Frontal cortex (tissue), 4 donors: ENCODE results near the gene ARHGEF19. TPM values are rescaled to one million over a fixed set of nuclear protein-coding genes. Genes with fewer than 3 reads are reported as not detected.
"Not testable (repeated sequence)": the region's sequence is repeated elsewhere in the genome, so short reads cannot be mapped to it uniquely, and the experiment has no call there.

Experiments used
- DNase-seq, 2 donors: peaks; one replicate each; pipeline ENCODE4 v3.0.0; 2012; ENCODE audit warnings: low spot score in 2 of 2
- FAIRE-seq: peaks from 2 replicates; lab custom pipeline; 2012; peaks lifted over from hg19 to GRCh38; lab: Jason Lieb, UNC
- total RNA-seq: library from RNA; depleted of rRNA; stranded (reverse); fragments of >200 nt; gene quantifications from one replicate; pipeline ENCODE4 v1.2.3, GENCODE V29; 2014
- donor health status: control.
- donor health status: control.
- donor health status: control.

Gene ARHGEF19
- total RNA-seq, 1 donor from 2014 or later = 1.2 TPM

DNA sequence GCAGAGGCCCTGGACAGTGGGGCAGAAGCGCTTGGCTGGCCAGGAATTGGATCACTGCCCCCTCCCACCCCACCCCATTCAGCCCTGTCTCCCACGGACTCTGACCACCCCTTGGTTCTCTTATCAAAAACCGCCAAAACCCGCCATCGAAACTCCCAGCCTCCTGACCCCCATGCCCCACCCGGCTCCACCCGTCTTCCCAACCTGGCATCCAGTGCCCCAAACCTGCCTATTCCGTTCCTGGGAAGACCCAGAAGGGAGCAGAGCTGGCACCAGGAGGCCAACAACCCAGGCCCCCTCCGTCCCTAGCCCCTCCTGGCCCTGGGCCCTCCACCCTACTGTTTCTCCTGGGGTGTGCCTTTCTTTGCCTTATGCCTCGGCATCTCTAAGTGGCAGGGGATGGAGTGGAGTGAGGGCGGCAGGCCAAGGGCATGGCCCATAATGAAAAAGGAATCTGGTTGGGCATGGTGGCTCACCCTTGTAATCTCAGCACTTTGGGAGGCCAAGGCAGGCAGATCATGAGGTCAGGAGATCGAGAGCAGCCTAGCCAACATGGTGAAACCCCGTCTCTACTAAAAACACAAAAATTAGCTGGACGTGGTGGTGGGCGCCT, 40.1 kb downstream of the ARHGEF19 start:
- DNase-seq (no peak), FAIRE-seq (no peak)

DNA sequence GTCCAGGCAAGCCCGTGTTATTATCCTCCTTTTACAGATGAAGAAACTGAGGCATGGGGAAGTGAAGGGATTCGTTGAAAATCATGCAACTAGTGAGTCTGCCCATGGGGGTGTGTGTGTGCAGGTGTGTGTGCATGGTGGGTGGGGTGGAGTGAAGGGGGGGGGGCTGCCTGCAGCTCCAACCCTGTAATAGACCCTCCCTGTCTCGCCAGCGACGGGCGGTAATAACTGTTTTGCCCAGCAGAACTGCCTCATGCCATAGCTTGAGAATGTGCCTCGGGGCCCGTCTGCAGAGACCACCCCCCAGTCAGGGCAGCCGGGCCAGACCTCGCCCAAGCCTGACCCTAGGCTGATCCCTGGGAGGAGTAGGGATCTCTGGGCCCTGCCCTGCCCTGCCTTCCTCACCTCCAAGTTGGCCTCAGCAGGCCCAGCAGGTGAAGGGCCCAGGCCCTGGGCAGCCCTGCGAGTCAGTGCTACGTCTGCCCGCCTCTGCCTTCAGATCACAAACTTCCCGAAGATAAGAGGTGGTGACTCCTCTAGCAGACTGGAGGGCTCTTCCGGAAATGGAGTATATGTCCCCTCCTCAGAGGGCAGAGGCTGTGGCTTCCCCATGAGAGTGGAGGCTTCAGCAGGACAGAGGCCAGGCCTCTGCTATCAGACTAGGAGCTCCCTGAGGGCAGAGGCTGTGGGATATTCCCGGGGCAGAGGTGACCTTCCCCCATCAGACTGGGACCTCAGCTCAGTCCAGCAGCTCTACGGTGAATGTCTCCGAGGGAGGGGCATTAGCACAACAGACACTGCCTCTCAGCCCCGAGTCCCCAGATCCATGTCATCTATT, 40.9 kb downstream of the ARHGEF19 start:
- no peak for DNase-seq
- FAIRE-seq = no peak

GRCh38 chr1:16170283-16170673, 42.2 kb downstream of the ARHGEF19 start:
- FAIRE-seq = no peak
- DNase-seq = no peak

- FAIRE-seq (no peak), DNase-seq (no peak)
Observed at GRCh38 chr1:16168622-16169360, 43.7 kb downstream of the ARHGEF19 start.

GRCh38 chr1:16168144-16168495, 44.3 kb downstream of the ARHGEF19 start:
- not testable (repeated sequence) for DNase-seq, FAIRE-seq

DNA sequence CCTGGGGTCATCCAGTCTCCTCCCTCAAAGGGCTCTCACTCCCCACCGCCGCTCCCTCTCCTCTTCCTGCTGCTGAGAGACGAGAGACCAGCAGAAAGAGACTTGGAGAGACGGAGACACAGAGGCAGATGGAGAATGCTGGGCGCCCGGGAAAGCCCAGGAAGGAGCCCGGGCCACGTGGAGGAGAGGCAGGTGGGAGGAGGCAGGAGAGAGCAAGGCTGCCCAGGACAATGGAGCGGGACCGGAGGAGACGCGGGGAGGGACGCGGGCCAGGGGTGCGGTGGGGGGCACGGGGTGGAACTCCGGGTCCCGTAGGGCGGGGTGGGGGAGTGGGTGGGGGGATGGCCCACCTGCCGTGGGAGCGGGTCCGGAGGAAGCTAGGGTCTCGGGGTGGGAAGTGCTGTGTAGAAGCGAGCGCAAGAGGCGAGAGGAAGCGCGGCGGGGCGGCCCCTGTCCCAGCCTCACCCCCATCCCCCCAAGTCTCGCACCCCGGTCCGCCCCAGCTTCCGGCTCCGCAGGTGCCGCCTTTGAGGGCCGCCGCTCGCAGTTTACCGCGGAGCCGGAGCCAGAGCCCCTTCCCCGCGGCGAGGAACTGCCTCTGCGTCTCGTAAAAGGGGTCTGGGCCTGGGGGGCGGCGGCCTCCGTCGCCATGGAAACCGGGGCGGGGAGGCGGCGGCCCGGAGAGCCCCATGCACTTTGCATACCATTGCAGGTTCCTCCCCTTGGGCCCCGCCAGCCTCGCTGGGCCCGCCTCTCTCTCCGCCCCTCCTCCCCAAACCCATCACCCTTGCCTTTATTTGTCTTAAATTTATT, 44.9 kb downstream of the ARHGEF19 start:
- FAIRE-seq (no peak), DNase-seq (no peak)

DNA sequence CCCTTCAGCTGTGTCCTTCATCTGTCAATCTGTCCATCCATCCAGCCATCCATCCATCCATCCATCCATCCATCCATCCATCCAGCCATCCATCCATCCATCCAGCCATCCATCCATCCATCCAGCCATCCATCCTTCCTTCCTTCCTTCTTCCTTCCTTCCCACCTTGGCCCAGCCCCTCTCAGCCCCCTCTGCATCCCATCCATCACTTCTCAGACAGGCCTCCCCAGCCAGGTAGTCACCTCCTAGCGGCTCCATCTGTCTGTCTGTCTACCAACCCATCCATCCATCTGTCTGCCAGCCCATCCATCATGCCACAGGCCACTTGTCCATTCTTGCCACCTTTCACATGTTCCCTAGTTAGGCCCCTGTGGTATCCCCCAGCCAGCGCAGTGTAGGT, 46.3 kb downstream of the ARHGEF19 start:
- FAIRE-seq = no peak
- DNase-seq = no peak

- FAIRE-seq (no peak), DNase-seq (no peak)
Observed at GRCh38 chr1:16165548-16165947, 46.9 kb downstream of the ARHGEF19 start.

- FAIRE-seq (no peak), DNase-seq (no peak)
Observed at GRCh38 chr1:16165073-16165364, 47.4 kb downstream of the ARHGEF19 start.

DNA sequence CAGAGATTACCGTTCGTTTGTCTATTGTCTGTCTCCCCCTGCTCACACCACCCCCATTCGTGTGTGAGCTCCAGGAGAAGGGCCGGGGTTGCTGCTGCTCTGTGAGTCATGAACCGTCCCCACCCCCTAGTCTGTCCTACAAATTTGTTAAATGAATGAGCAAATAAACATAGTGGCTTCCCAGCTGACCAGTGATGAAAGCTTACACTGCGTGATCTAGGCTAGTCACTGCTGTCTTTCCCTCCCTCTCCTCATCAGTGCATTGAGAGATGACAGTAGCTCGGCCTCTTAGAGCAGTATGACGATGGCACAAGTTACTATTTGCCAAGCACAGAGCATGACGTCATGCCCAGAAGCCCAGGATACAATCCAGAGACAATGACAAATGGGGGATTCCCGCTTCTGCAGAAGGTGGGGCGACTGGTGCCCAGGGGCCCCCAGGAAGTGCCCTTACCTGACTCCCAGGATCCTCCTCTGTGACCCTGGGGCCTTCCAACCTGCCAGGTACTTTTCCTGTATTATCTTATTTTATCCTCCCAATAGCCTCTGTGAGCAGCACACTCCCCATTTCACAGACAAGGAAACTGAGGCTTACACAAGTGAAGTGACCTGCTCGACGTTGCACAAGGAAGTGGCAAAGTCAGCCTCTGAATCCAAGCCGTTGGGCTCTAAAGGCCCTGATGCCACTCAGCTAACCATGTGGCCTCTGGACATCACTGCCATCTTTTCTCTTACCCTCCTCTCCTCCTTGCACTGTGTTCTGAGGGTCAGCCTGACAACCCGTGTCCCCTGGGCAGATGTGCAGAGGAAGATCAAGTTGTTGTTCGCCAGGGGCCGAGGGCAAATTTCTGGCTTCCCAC, 48.0 kb downstream of the ARHGEF19 start:
- DNase-seq = no peak
- no peak for FAIRE-seq

GRCh38 chr1:16163608-16164212, 48.7 kb downstream of the ARHGEF19 start:
- DNase-seq, FAIRE-seq: not testable (repeated sequence)

- FAIRE-seq = no peak
- no peak for DNase-seq
Observed at GRCh38 chr1:16162163-16162822, 50.2 kb downstream of the ARHGEF19 start.

- DNase-seq = no peak
- no peak for FAIRE-seq
Observed at GRCh38 chr1:16161717-16162116, 50.7 kb downstream of the ARHGEF19 start.

DNA sequence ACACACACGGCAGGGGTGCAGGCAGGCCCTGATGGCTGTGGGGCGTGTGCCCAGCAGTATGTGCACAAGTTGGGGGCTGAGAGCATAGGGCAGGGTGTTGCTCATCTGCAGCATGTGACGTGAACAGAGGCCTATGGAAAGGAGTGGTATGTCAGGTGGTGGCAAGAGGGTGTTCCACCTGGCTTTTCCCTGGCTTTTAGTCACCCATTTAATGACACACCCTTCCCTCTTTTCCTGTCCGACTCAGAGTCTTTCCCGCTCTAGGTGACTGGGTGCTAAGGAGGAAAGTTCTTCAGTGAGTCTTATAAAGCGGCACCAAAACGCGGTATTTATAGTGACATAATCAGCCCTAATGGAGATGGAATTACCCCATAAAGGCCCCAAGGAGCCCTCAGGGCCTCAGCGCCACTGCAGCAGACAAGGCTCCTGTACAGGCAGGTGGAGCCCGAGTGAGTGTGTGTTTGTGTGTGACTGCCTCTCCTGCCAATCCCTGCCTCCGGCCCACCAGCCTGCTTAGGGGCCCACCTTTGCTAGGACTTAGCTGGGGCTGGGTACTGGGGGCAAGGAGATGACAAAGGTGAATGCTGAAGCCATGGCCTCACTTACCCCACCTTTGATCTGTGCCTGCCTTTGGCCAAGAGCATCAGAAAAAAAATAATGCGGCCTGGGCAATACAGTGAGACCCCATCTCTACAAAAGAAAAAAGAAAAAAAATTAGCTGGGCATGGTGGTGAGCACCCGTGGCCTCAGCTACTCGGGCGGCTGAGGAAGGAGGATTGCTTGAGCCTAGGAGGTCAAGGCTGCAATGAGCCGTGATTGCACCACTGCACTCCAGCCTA, 53.2 kb downstream of the ARHGEF19 start:
- FAIRE-seq (no peak), DNase-seq (no peak)

GRCh38 chr1:16158025-16158424, 54.4 kb downstream of the ARHGEF19 start:
- FAIRE-seq (no peak), DNase-seq (no peak)

DNA sequence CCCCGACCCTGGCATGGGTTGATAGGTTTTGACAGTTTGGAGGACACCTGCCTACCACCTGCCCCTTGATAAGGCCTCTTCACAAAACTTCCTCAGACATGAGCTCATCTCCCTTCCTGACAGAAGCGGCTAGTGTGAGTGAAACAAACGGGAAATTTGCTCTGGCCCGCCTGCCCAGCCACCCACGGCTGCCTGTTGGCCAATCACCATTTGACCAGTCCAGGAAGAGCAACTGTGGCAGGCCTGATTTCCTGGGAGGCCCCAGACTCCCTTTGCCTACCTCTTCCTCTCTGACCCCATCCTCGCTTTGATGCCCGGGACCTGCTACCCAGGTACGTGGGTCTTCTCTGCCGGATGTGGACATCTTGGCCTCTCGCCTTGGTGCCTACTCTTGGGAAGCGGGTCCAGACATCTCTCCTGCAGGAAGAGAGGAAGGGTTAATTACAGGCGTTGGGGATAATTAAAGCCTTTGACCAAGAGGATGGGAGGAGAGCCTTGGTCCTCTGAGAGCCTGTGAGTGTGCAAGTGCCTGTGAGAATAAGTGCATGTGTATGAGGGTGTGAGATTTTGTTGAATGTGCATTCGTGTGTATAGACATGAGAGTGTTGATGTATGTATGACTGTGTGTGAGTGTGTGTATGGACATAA, 55.5 kb downstream of the ARHGEF19 start:
- FAIRE-seq = no peak

More for the DNA sequence above, 55.5 kb downstream of the ARHGEF19 start:
- DNase-seq = no peak
